Karpas-422 (cell line): ENCODE results near the gene SUGP1. TPM values are rescaled to one million over a fixed set of nuclear protein-coding genes. Genes with fewer than 3 reads are reported as not detected.

Experiments
- DNase-seq: peaks from one replicate; pipeline ENCODE4 v3.0.0-alpha.2; 2015
- H2AFZ ChIP-seq: fragments of 200-600 bp; sonication (generic); 2 replicates; pipeline ENCODE4 v1.6.1; 2014; ENCODE audit warnings: antibody characterized with exemption, low read length, mixed read lengths
- H3K27ac ChIP-seq: fragments of 200-600 bp; sonication (generic); 2 replicates; pipeline ENCODE4 v1.5.1; 2014; ENCODE audit warnings: mild to moderate bottlenecking, low read length, moderate library complexity
- H3K27me3 ChIP-seq: fragments of 200-600 bp; sonication (generic); 2 replicates; pipeline ENCODE4 v1.6.1; 2014; ENCODE audit warnings: low read length, mixed read lengths
- H3K36me3 ChIP-seq: fragments of 200-600 bp; sonication (generic); 2 replicates; pipeline ENCODE4 v1.6.1; 2014; ENCODE audit warnings: low read length, mixed read lengths; ENCODE audit not compliant: insufficient read depth
- H3K4me1 ChIP-seq: fragments of 200-600 bp; sonication (generic); 2 replicates; pipeline ENCODE4 v1.6.1; 2014; ENCODE audit warnings: mild to moderate bottlenecking, low read length, mixed read lengths
- H3K4me2 ChIP-seq: fragments of 200-600 bp; sonication (generic); 2 replicates; pipeline ENCODE4 v1.6.1; 2014; ENCODE audit warnings: low read length, low read depth, mild to moderate bottlenecking; ENCODE audit not compliant: poor library complexity, severe bottlenecking
- H3K4me3 ChIP-seq: fragments of 200-600 bp; sonication (generic); 2 replicates; pipeline ENCODE4 v1.5.1; 2014; ENCODE audit warnings: mild to moderate bottlenecking, antibody characterized with exemption, low read length, mixed read lengths
- H3K79me2 ChIP-seq: fragments of 200-600 bp; sonication (generic); 2 replicates; pipeline ENCODE4 v1.6.1; 2014; ENCODE audit warnings: mild to moderate bottlenecking, low read length, mixed read lengths
- H3K9ac ChIP-seq: fragments of 200-600 bp; sonication (generic); 2 replicates; pipeline ENCODE4 v1.6.0; 2014; ENCODE audit warnings: low read length
- H3K9me2 ChIP-seq: fragments of 200-600 bp; sonication (generic), shearing (Covaris generic); replicated peaks from 2 replicates; pipeline ENCODE4 v1.6.0; 2014; ENCODE audit warnings: mild to moderate bottlenecking, low read length, moderate library complexity; ENCODE audit not compliant: insufficient read depth
- H3K9me3 ChIP-seq: fragments of 300-700, 200-600 bp; sonication (generic); 2 replicates; pipeline ENCODE4 v1.6.1; 2014; ENCODE audit warnings: low read length, mixed read lengths
- H4K20me1 ChIP-seq: fragments of 200-600 bp; sonication (generic); 2 replicates; pipeline ENCODE4 v1.6.1; 2014; ENCODE audit warnings: mild to moderate bottlenecking, antibody characterized with exemption, low read length, low read depth; ENCODE audit not compliant: insufficient read depth
- total RNA-seq: library from RNA; depleted of rRNA; stranded (reverse); fragments of >200 nt; shearing (Covaris generic); gene quantifications from 2 replicates; pipeline ENCODE4 v1.2.3, GENCODE V29; 2014; ENCODE audit warnings: low replicate concordance

Gene SUGP1
- total RNA-seq, 1 experiment from 2014 or later: 21.4 TPM

DNA sequence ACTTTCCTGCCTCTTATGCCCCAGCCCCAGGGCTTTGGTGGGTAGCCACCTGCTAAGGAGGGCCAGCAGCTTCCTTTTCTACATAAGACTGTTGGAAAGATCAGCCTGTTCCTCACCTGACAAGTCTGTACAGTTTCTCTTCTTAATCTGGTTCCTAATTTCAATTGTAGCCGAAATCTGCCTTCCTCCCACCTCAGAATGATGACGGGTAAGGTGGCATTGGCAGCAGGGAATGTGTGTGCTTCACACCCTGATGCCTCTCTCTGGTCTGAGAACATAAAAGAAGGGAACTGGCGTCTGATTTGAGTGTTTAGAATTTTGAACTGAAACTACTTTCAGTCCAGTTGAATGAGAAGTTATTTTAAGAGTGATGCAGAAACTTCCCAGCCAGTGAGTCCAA lies 16.3 kb upstream of the SUGP1 start:
- H3K4me1 ChIP-seq: no peaks in the 10 kb centered on the region
- peaks cover 4% of the 10 kb centered on the region; the same call in 1 of the 2 replicates for H3K36me3 ChIP-seq
- no peaks in the 10 kb centered on the region for H3K9me2 ChIP-seq
- no peak overlapping the region for H3K4me2 ChIP-seq
- H3K9ac ChIP-seq: no peak overlapping the region
- peaks cover 9% of the 10 kb centered on the region; the same call in 1 of the 2 replicates for H3K79me2 ChIP-seq
- DNase-seq: no peak
- H3K4me3 ChIP-seq: no peak overlapping the region
- H2AFZ ChIP-seq: no peak overlapping the region
- no peaks in the 10 kb centered on the region for H3K9me3 ChIP-seq
- H3K27ac ChIP-seq: no peak overlapping the region
- no peaks in the 10 kb centered on the region for H3K27me3 ChIP-seq
- H4K20me1 ChIP-seq: no peaks in the 10 kb centered on the region; the same call in 1 of the 2 replicates

DNA sequence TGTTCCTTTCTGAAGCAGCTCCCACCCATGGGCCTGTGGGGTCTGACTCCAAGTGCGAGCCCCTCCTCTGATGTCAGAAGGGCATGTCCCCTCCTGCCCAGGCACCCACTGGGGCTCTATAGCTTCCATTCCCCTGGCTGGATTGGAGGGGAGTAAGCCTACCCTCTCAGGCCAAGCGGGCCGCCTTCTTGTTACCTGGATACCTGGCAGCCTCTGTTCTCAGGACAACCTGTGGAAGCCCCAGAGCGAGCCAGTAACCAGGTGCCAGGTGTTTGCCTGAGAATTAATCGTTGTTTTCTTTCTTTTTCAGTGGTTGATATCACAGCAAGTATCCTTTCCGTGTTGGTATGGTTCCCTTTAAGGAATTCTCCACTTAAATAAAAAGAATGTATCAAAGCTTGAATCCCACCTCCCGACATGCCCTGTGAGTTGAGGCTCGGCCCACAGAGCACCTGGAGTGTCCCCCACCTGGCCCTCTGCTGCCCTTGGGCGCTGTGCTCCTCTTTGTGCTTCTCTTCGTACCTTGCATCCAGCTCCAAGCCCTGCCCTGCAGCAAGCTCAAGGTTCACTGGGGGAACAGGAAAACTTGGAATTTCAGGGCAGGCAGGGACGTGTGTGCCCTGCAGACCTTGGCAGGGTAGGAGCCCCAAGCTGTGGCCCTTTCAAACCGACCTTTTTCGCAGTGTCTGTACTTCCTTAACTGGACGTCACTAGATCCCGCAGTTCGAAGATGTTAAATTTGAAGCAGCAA lies 15.3 kb upstream of the SUGP1 start:
- Histone ChIP-seq H3K4me1 (no peaks in the 10 kb centered on the region), H3K36me3 (peaks cover 4% of the 10 kb centered on the region; the same call in 1 of the 2 replicates), H3K27ac (no peak overlapping the region), H3K79me2 (peaks cover 11% of the 10 kb centered on the region; the same call in 1 of the 2 replicates), H4K20me1 (no peaks in the 10 kb centered on the region; the same call in 1 of the 2 replicates), H3K27me3 (no peaks in the 10 kb centered on the region), H3K9me2 (no peaks in the 10 kb centered on the region), H2AFZ (no peak overlapping the region), H3K4me2 (no peak overlapping the region), H3K9ac (no peak overlapping the region), H3K9me3 (no peaks in the 10 kb centered on the region), H3K4me3 (no peak overlapping the region)
- DNase-seq: no peak

DNA sequence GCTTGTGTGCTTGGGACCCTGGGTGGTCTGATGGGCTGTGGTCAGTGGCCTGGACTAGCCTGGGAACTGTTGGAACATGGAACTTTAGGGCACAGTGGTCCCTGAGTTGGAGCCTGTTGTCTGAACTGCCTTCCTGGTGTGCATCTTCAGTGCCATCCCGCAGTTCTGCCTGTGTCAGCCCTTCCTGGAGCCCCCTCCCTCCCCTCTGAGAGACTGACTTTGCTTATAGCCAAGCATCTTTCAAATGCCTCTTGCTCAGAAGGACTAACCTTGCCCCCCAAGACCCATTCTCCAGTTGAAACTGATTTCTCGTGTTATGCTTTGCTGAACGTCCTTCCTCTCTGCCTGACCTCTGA lies 14.7 kb upstream of the SUGP1 start:
- Histone ChIP-seq H3K4me2 (no peak overlapping the region), H3K27ac (no peak overlapping the region), H3K36me3 (peaks cover 4% of the 10 kb centered on the region; the same call in 1 of the 2 replicates)

DNA sequence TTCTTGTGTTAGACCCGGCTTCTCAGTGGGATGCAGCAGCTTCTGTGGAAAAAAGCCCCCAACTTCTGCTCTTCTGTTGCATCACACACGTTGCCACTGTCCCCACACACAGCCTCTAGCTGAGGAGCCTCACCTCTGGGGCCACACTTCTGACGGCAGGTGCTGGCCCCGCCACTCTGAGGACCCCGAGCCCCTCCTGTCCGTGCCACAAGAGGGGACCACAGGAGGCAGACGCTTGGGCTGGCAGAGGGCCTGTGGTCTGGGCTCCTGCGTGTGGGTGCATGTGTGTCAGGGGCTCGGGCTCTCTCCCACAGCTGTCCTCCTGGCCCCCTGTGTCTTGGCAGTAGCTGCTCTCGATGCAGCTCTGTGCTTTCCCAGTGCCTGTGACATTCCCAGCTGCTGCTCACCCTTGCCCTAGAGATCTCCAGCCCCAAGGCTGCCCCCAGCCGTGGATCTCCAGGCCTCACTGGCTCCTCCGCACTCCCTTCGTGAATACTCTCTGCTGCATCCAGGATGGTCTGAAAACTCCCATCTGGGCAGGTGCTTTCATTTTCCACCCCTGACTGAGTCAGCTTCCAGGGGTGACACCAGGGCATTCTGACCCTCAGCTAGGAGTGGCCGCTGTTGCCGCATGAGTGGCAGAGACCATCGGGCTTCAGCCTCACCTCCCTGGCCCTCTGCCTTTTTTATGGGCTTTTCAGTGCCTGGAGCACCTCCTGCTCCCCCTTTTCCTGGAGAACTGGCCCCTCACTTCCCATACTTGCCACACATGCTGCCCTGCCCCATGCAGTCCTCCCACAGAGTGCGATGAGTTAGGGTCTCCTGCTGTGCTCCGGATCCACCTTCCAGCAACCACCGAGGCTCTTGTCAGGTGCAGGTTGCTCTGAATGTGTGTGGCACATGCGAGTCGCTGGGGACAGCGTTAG lies 14.0 kb upstream of the SUGP1 start:
- Histone ChIP-seq H3K79me2 (peaks cover 14% of the 10 kb centered on the region), H3K27ac (no peak overlapping the region), H4K20me1 (no peaks in the 10 kb centered on the region; the same call in 1 of the 2 replicates), H3K4me2 (no peak overlapping the region), H2AFZ (no peak overlapping the region), H3K4me3 (no peak overlapping the region), H3K4me1 (no peaks in the 10 kb centered on the region), H3K9me2 (no peaks in the 10 kb centered on the region), H3K9me3 (no peaks in the 10 kb centered on the region), H3K36me3 (peaks cover 7% of the 10 kb centered on the region), H3K9ac (no peak overlapping the region), H3K27me3 (no peaks in the 10 kb centered on the region)
- no peak for DNase-seq

More for the DNA sequence above, 14.7 kb upstream of the SUGP1 start:
- no peak overlapping the region for H3K4me3 ChIP-seq
- H3K9ac ChIP-seq: no peak overlapping the region
- no peak for DNase-seq
- H2AFZ ChIP-seq: no peak overlapping the region
- no peaks in the 10 kb centered on the region for H3K9me2 ChIP-seq
- H3K27me3 ChIP-seq: no peaks in the 10 kb centered on the region
- peaks cover 11% of the 10 kb centered on the region; the same call in 1 of the 2 replicates for H3K79me2 ChIP-seq
- H4K20me1 ChIP-seq: no peaks in the 10 kb centered on the region; the same call in 1 of the 2 replicates
- H3K4me1 ChIP-seq: no peaks in the 10 kb centered on the region
- H3K9me3 ChIP-seq: no peaks in the 10 kb centered on the region

DNA sequence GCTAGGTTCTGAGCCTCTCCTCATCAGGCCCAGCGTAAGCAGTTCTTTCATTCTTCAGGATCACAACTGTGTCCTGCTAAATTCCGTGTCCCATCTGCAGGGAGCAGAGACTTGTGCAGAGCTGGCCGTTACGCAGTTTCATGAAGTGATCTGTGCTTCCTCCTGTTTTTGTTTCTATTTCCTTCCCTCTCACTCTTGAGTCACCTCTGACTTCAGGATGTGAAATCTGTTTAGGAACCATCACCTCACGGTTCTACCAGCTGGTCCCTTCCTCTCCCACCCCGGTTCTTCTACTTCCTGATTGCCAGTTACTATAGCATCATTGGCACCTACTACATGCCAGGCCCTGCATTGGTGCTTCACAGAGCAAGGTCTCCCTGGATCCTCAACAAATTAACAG lies 8.8 kb upstream of the SUGP1 start:
- H4K20me1 ChIP-seq: no peaks in the 10 kb centered on the region; the same call in 1 of the 2 replicates
- H3K9ac ChIP-seq: no peak overlapping the region
- H3K79me2 ChIP-seq: peaks cover 42% of the 10 kb centered on the region
- peaks cover 14% of the 10 kb centered on the region for H3K36me3 ChIP-seq
- no peaks in the 10 kb centered on the region for H3K4me1 ChIP-seq
- no peak for DNase-seq
- no peak overlapping the region for H2AFZ ChIP-seq
- no peaks in the 10 kb centered on the region for H3K9me2 ChIP-seq
- H3K9me3 ChIP-seq: no peaks in the 10 kb centered on the region
- H3K4me3 ChIP-seq: no peak overlapping the region
- no peak overlapping the region for H3K27ac ChIP-seq
- H3K27me3 ChIP-seq: no peaks in the 10 kb centered on the region
- no peak overlapping the region for H3K4me2 ChIP-seq

DNA sequence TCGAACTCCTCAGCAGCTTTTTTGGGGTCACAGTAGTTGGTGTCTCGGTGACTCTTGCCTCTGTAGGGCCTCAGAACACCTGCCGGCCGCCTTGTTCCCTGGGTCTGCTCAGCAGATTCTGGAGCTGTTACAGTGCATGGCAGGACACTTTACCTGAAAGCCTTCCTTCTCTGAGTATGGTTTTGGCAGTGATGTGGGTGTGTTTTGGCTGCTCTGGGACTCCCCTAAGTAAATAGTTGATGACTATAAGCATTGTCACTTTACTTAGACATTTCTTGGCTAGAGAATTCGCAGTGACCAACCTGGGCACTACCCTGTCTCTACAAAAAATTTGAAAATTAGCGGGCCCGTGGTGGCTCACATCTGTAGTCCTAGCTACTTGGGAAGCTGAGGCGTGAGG lies 7.4 kb upstream of the SUGP1 start:
- Histone ChIP-seq H3K9ac (no peak overlapping the region), H3K4me2 (no peak overlapping the region), H3K27me3 (no peaks in the 10 kb centered on the region), H3K4me1 (no peaks in the 10 kb centered on the region), H3K9me3 (no peaks in the 10 kb centered on the region), H3K9me2 (no peaks in the 10 kb centered on the region), H3K27ac (no peak overlapping the region), H4K20me1 (no peaks in the 10 kb centered on the region; the same call in 1 of the 2 replicates), H3K79me2 (peaks cover 52% of the 10 kb centered on the region), H3K36me3 (peaks cover 21% of the 10 kb centered on the region), H3K4me3 (no peak overlapping the region), H2AFZ (no peak overlapping the region)
- no peak for DNase-seq

DNA sequence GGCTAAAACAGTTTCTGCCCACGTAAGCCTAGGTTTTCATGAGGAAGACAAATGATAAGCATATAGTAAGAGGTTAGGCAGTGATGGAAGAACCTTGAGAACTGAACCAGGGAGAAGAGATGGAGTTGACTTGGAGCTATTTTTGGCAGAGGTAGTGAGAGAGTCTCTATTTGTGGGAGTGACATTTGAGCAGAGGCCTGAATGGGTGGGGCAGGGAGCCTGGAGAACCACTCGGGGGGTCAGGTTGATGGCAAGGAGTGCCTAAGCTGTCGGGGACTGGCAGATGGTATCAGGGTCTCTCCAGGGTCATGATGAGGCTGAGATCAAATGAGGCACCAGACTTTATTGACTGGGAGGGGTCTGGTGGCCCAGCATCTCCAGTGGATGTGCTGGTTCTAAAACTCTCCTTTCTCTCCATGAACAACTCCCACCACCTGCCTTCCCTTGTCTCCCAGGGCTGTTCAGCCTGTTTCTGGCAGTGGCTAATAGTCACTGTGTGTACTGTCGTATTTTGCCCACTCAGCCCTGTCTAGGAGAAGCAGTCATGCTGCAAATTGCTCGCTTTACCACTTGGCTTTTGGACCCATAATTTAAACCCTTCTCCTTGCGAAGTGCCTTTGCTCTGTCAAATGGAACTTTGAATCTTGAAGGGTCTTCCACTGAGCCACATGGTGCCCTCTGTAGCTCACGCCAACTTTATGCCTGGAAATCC lies 3.9 kb upstream of the SUGP1 start:
- Histone ChIP-seq H3K9ac (no peak overlapping the region), H3K4me1 (peaks cover 16% of the 10 kb centered on the region), H3K27ac (no peak overlapping the region), H3K27me3 (no peaks in the 10 kb centered on the region), H2AFZ (no peak overlapping the region), H3K9me3 (no peaks in the 10 kb centered on the region), H3K79me2 (peaks cover 70% of the 10 kb centered on the region), H3K9me2 (no peaks in the 10 kb centered on the region), H4K20me1 (no peaks in the 10 kb centered on the region), H3K4me2 (no peak overlapping the region), H3K36me3 (peaks cover 17% of the 10 kb centered on the region), H3K4me3 (no peak overlapping the region)
- DNase-seq: no peak
